SU-DHL-6 (cell line): Measurements from ENCODE around the gene CEND1.

Experiments used
- CTCF ChIP-seq: fragments of 200-600 bp; sonication (generic); IDR thresholded peaks from one replicate; pipeline ENCODE4 v1.5.1; 2017; ENCODE audit warnings: antibody characterized with exemption, mild to moderate bottlenecking, low read length, moderate library complexity; ENCODE audit not compliant: insufficient read depth, poor library complexity, severe bottlenecking
- EZH2phosphoT487 ChIP-seq: fragments of 200-600 bp; sonication (generic), shearing (Covaris generic); conservative IDR thresholded peaks from 2 replicates; pipeline ENCODE4 v1.6.1; 2018; ENCODE audit warnings: mild to moderate bottlenecking, antibody characterized with exemption, low read length, moderate library complexity, mixed read lengths

- no peak for TF ChIP-seq CTCF
- TF ChIP-seq EZH2phosphoT487 = no peak
Measured at GRCh38 chr11:831961-832528, 42.2 kb upstream of the CEND1 start.
